ENCODE measurements around the gene ATP9B.

- TF ChIP-seq, protein P1, sequence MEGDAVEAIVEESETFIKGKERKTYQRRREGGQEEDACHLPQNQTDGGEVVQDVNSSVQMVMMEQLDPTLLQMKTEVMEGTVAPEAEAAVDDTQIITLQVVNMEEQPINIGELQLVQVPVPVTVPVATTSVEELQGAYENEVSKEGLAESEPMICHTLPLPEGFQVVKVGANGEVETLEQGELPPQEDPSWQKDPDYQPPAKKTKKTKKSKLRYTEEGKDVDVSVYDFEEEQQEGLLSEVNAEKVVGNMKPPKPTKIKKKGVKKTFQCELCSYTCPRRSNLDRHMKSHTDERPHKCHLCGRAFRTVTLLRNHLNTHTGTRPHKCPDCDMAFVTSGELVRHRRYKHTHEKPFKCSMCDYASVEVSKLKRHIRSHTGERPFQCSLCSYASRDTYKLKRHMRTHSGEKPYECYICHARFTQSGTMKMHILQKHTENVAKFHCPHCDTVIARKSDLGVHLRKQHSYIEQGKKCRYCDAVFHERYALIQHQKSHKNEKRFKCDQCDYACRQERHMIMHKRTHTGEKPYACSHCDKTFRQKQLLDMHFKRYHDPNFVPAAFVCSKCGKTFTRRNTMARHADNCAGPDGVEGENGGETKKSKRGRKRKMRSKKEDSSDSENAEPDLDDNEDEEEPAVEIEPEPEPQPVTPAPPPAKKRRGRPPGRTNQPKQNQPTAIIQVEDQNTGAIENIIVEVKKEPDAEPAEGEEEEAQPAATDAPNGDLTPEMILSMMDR (IDR thresholded peaks at IDR 0.05) = no peak
- no peak for TF ChIP-seq POLR2A (IDR thresholded peaks at IDR 0.05)
Observed at GRCh38 chr18:79260510-79260909, 191.3 kb downstream of the ATP9B start.

Measured in sigmoid colon (tissue), 3 donors.